HG03378 (cell line): Measurements from ENCODE around the gene INPP5F.
"Not testable (repeated sequence)": the region's sequence is repeated elsewhere in the genome, so short reads cannot be mapped to it uniquely, and the experiment has no call there.

ENCODE experiments used
- ATAC-seq: cut with Tn5 transposase; IDR thresholded peaks from one replicate; pipeline ENCODE4 v1.9.1; 2021; ENCODE audit warnings: mild to moderate bottlenecking, moderate library complexity; ENCODE audit not compliant: unreplicated experiment

INPP5F gene

GRCh38 chr10:119703903-119704508 is 21.8 kb upstream of the INPP5F start:
- ATAC-seq = no peak

- peak; percentile 47 for ATAC-seq
Measured at GRCh38 chr10:119705434-119705831, 20.4 kb upstream of the INPP5F start.

GRCh38 chr10:119706521-119707278 is 19.1 kb upstream of the INPP5F start:
- no peak for ATAC-seq

GRCh38 chr10:119707331-119707730 is 18.5 kb upstream of the INPP5F start:
- ATAC-seq = not testable (repeated sequence)

GRCh38 chr10:119710935-119711334 is 14.9 kb upstream of the INPP5F start:
- not testable (repeated sequence) for ATAC-seq

GRCh38 chr10:119713744-119714483 is 11.9 kb upstream of the INPP5F start:
- no peak for ATAC-seq

- no peak for ATAC-seq
Measured at GRCh38 chr10:119714484-119714816, 11.4 kb upstream of the INPP5F start.

DNA sequence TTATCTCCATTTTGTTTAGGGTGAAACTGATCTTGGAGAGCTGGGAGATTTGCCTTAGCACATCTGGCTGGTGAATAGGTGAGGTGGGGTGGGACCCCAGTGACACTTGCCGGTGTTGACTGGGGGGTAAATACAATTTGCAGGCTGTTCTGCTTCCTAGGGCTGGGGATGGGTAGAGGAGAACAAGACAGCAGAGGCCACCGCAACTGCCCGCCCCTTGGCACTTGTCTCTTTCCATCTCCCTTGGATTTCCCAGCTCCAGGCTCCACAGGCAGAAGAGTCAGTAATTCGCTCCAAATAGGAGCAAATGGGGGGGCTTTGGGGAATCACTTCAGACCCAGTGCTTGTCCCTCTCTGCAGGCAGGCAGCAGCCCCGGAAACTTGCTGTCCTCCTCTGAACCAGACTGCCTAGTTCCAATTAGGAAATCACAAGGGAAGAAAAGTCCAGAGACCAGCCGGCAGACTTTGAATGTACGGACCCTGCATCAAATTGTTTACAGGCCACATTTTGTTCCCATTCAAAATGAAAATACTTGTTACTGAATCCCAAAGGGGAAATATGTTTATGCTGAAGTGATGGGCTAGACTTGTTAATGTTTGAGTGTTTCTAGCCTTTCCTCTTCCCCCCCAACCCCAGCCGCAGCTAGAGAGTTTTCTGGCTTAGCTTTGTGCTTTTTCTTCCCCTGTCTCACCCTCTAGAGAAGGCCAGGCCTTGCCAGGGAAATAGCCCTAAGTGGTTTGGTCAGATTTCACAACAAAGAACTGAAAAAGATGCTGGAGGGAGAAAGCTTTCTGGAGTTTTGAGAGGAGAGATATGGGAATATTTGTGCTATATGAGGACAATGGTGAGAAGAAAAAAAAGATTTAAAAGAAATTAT is 10.0 kb upstream of the INPP5F start:
- no peak for ATAC-seq

- ATAC-seq = no peak
Measured at GRCh38 chr10:119723161-119723560, 2.7 kb upstream of the INPP5F start.

GRCh38 chr10:119723624-119724023 is 2.2 kb upstream of the INPP5F start:
- ATAC-seq = no peak

- ATAC-seq = peak; percentile 32
Measured at GRCh38 chr10:119724593-119725516, 995 bp upstream of the INPP5F start.

- ATAC-seq = no peak
Measured at GRCh38 chr10:119725517-119725827, 378 bp upstream of the INPP5F start.

GRCh38 chr10:119726676-119727261 is 919 bp downstream of the INPP5F start:
- ATAC-seq = no peak

GRCh38 chr10:119728172-119728800 is 2.4 kb downstream of the INPP5F start:
- no peak for ATAC-seq

DNA sequence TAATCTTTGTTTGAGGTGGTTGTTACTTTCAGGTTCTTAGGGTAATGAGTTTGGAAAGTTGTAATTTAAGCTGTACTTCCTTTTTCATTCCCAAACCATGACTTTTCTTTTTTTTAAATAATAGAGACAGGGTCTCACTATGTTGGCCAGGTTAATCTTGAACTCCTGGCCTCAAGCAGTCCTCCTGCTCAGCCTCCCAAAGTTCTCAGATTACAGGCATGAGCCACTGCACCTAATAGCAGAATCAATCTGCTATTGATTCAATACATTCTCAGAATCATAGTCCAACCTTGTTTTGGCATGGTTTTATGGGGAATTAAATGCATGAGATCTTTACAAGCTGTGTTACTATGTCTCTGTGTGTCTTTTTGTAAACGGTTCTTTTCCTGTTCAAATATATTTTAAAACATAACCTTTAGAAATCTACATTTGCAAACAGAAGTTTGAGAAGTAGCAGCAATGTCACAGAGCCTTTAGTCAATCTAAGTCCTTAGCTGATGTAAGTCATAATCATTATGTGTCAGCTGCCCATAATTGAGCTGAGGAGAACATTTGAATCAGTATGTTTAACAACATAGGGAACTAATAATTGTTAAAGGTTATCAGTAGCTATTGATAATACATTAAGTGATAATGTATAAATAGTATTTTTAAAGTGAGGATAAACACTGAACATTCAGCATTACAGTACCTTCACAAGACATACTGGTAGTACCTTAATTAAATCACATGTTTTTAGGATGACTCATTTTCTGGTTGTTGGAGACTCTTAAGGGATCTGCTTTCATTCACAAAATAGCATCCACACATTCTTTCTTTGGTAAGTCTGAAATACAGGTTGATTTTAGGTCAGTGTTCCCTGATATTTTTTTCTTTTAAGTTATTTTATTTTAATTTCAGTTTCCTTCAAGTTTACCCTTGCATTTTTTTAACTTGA is 8.8 kb downstream of the INPP5F start:
- no peak for ATAC-seq

- no peak for ATAC-seq
Measured at GRCh38 chr10:119735451-119735850, 9.6 kb downstream of the INPP5F start.

DNA sequence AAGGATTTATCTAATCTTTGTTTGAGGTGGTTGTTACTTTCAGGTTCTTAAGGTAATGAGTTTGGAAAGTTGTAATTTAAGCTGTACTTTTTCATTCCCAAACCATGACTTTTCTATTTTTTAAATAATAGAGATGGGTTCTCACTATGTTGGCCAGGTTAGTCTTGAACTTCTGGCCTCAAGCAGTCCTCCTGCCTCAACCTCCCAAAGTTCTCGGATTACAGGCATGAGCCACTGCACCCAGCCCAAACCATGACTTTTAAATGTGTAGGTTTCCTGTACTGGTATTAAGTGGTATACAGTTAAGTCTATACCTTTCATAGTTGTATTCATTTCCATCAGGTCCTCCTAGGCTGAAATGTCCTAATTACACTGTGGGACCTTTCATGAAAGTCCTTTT is 10.4 kb downstream of the INPP5F start:
- no peak for ATAC-seq

GRCh38 chr10:119737039-119737663 is 11.3 kb downstream of the INPP5F start:
- no peak for ATAC-seq
